ENCODE measurements around the gene CADPS.

DNA sequence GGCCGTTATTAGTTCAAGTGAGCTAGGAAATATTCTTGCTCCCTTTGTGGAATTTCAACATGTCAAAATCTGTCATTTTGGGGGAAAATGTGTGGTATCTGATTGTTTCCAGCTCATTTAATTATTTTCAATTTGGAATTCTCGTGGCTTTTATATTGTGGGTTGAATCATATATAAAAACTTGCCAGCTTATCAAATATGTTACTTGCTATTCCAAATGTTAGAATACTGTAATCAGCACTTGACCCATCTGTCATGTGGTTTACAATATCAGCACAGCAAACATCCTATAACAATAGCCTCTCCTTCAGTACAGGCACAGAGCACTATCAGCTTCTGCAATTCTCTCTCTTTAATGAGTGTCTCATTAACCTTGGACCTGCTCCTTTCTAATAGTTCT, 371.7 kb downstream of the CADPS start:
- TF ChIP-seq, protein P1, sequence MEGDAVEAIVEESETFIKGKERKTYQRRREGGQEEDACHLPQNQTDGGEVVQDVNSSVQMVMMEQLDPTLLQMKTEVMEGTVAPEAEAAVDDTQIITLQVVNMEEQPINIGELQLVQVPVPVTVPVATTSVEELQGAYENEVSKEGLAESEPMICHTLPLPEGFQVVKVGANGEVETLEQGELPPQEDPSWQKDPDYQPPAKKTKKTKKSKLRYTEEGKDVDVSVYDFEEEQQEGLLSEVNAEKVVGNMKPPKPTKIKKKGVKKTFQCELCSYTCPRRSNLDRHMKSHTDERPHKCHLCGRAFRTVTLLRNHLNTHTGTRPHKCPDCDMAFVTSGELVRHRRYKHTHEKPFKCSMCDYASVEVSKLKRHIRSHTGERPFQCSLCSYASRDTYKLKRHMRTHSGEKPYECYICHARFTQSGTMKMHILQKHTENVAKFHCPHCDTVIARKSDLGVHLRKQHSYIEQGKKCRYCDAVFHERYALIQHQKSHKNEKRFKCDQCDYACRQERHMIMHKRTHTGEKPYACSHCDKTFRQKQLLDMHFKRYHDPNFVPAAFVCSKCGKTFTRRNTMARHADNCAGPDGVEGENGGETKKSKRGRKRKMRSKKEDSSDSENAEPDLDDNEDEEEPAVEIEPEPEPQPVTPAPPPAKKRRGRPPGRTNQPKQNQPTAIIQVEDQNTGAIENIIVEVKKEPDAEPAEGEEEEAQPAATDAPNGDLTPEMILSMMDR (conservative IDR thresholded peaks at IDR 0.05; ENCODE audit: low read length), result no peak
- no peak for TF ChIP-seq EZH2phosphoT487 (IDR thresholded peaks at IDR 0.05; ENCODE audit: borderline replicate concordance)

Data from Loucy (cell line).